SKM-1 treated with dmso at 0.1 percent for 144 hours (cell line): Measurements from ENCODE around the gene YAP1.
"Not testable (repeated sequence)": the region's sequence is repeated elsewhere in the genome, so short reads cannot be mapped to it uniquely, and the experiment has no call there.

Experiments
- DNase-seq: peaks from one replicate; lab custom pipeline; 2025; ENCODE audit not compliant: unreplicated experiment; lab: John Stamatoyannopoulos, UW

The YAP1 gene

DNA sequence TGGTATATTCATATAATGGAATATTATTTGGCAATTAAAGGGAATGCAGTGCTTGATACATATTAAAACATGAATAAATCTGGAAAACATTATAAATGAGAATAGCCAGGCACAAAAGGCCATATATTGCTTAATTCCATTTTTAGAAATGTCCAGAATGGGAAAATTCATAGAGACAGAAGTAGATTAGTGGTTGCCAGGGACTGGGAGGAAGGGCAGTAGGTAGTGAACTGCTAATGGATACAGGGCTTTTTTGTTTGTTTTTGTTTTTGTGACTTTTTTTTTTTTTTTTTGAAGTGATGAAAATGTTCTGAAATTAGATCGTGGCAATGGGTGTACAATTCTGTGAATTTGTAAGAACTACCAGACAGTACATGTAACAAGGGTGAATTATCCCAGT is 86.1 kb downstream of the YAP1 start:
- DNase-seq = no peak

GRCh38 chr11:102196816-102197215 is 86.6 kb downstream of the YAP1 start:
- no peak for DNase-seq

DNA sequence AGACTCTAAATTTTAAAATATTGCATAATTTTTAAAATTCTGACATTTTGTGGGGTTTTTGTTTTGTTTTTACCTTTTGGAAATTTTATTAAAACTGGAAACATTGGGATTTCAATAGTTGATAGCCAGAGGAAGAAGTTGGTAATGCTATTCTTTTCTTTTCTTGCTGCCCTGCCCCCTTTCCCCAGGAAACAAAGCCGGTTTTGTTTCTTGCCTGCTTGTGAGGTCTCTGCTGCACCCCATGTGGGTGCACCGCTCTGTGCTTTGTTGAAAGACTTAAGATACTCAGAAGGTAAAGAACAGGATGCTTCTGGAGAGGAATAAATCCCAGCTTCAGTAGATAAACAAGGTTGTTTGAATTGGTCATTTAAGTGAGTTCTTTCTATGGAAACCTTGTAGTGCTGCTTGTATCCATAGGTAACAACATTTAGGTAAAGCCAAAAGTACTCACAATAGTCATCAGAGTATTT is 87.5 kb downstream of the YAP1 start:
- no peak for DNase-seq

DNA sequence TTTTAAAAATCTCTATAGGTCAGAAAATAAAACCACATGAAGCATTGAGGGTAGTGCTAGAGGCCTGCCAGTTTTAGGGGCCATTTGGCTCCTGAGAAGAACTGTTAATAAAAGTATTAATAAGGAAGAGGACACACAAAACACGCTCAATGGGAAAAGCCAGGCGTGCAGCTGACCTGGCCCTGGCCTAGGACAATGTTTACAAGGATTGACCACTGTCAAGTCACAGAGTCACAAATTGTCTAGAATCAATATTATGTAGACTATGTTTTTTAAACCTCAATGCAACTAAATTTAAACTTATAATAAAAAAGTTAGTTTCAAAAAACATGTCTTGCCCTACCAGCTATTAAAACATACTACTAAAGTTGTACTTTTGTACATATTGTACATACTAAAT is 89.4 kb downstream of the YAP1 start:
- no peak for DNase-seq

DNA sequence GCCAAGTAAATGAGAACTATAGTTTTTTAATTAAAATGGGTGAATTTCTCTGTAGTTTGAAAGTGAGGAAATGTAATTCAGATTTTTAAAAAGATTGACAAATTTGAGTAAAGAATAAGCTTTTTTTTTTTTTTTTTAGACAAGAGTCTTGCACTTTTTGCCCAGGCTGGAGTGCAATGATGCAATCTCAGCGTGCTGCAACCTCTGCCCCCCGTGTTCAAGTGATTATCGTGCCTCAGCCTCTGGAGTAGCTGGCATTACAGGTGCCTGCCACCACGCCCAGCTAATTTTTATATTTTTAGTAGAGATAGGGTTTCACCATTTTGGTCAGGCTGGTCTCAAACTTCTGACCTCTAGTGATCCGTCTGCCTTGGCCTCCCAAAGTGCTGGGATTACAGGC is 90.1 kb downstream of the YAP1 start:
- DNase-seq = not testable (repeated sequence)

- no peak for DNase-seq
These were observed 91.5 kb downstream of the YAP1 start for GRCh38 chr11:102201776-102202175.

- DNase-seq = no peak
These were observed 92.7 kb downstream of the YAP1 start for GRCh38 chr11:102202972-102203371.

- DNase-seq = no peak
These were observed 93.9 kb downstream of the YAP1 start for GRCh38 chr11:102204174-102204573.

GRCh38 chr11:102205805-102206204 is 95.6 kb downstream of the YAP1 start:
- DNase-seq = no peak

DNA sequence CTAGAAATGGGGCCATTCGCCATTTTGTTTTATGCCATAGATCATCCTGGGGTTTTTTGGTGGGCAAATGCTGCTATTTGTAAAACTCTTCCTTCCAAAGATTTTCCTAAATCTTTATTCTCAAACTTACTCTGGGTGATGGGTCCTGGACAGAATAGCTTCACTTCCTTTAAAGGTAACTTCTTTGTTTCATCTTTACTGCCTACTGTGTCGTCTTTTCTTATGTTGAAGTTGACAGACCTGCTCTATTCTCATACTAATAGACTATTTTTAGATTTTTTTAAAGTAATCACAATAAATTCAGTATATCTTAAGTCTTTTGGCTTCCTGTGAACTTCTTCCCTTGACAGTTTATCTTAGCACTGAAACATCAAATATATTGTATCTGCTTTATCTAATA is 98.6 kb downstream of the YAP1 start:
- no peak for DNase-seq

- DNase-seq = no peak
These were observed 104.4 kb downstream of the YAP1 start for GRCh38 chr11:102214623-102215022.

- no peak for DNase-seq
These were observed 106.3 kb downstream of the YAP1 start for GRCh38 chr11:102216433-102217075.

DNA sequence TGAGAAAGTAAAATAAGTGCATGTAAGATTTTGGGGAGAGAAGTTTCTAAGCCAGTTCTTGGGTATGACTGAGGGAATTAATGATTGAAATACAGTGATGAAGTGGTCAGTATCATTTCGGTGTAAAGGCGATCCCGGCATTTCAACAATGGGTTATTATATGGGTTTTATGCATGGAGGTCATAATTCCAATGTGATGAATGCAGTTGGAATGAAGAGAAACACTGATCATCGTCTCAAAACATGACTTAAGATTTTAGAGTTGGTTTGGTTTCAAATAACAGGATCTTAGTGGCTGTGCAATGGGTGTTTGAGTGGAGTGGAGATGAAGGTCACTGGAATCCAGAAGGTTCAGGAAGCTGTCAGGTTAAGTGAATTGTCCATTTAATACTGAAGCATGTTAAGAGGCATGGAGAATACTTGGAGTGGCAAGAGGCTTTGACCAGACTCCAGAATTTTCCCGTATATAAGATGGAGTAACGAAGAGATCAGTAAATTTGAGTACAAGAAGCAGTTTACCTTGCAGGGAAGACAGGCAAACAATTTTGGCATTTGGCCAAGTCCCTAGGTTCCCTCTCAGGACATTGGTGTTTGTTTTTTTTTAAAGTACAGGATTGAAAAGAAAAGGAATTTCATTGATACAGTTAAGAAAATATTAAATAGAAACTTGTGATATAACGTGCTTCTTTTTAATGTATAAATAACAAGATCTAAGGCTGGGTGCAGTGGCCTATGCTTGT is 110.7 kb downstream of the YAP1 start:
- no peak for DNase-seq

GRCh38 chr11:102223859-102224258 is 113.6 kb downstream of the YAP1 start:
- no peak for DNase-seq

- DNase-seq = no peak
These were observed 115.7 kb downstream of the YAP1 start for GRCh38 chr11:102225689-102226568.

DNA sequence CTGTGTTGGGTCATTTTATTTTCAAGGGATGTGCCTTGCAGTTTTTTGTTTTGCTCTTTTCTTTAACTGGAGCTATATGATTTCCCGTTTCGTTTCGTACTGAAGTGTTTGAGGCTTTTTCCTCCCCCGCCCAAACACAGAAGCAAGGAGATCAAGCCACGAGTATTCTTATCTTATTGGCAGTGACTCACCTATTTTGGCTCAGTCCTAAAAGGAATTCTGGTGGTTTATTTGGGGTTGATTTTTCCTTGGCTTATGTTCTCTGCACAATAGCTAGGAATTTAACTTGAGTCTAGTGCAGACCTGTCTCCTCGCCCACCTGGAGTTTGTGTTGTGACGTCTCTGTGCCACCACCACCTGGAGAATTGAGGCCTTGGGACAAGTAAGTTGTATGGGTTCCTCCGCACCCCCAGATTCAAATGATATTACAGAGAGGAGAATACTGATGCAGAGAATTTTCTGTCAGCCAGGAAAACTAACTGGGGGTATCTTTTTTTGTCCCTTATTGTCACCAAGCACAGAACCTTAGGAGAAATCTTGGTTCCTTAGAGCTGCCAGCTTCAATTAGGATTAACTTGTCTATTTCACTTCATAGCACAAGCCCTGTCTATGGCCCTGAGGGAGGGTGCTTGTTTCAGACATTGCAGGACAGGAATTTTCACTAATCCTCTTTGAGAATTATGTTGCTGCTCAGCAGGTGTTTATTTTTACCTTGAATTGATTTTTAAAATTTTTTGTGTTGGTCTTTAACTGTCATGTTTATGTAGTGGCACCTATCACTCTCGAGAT is 116.6 kb downstream of the YAP1 start:
- DNase-seq = no peak

- no peak for DNase-seq
These were observed 119.4 kb downstream of the YAP1 start for GRCh38 chr11:102229510-102230123.

DNA sequence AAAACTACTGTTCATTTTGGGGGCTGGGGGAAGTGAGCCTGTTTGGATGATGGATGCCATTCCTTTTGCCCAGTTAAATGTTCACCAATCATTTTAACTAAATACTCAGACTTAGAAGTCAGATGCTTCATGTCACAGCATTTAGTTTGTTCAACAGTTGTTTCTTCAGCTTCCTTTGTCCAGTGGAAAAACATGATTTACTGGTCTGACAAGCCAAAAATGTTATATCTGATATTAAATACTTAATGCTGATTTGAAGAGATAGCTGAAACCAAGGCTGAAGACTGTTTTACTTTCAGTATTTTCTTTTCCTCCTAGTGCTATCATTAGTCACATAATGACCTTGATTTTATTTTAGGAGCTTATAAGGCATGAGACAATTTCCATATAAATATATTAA is 119.9 kb downstream of the YAP1 start:
- DNase-seq = no peak

GRCh38 chr11:102230911-102231310 is 120.7 kb downstream of the YAP1 start:
- DNase-seq = no peak

GRCh38 chr11:102234779-102235439 is 124.7 kb downstream of the YAP1 start:
- no peak for DNase-seq
